HUDEP-2 (cell line): ENCODE results near the gene SPAG9.
"Not testable (repeated sequence)": the region's sequence is repeated elsewhere in the genome, so short reads cannot be mapped to it uniquely, and the experiment has no call there.

Experiments used
- DNase-seq, 76 experiments: peaks; one replicate each; lab custom pipeline; 2025; ENCODE audit not compliant: unreplicated experiment in 76 of 76; lab: John Stamatoyannopoulos, UW

The SPAG9 gene

GRCh38 chr17:51097708-51098446 lies 22.8 kb downstream of the SPAG9 start:
- no peak for DNase-seq

DNA sequence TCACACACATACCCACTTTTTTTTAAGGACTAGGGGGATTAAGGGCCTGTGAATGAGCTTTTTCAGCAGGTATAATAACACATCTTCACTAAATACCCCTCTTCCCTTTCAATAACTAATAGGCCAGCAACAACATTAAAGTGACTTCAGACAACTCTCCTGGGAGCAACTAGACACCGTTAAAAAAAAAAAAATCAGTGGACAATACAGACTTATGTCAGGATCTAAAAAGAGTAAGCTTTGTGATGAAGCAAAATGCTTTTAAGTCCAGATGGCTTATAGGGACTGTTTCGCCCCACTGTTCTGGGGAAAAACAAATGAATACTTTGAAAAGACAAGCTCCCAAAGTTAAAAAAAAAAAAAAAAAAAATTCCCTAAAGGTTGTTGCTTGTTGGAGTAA lies 29.0 kb downstream of the SPAG9 start:
- no peak for DNase-seq

DNA sequence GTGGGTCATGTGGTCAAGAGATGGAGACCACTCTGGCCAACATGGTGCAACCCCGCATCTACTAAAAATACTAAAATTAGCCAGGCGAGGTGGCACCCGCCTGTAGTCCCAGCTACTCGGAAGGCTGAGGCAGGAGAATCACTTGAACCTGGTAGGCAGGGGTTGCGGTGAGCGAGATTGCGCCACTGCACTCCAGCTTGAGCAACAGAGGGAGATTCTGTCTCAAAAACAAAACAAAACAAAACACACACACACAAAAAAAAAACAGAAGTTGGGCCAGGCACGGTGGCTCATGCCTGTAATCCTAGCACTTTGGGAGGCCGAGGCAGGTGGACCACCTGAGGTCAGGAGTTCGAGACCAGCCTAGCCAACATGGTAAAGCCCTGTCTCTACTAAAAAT lies 31.8 kb downstream of the SPAG9 start:
- DNase-seq, result not testable (repeated sequence)

DNA sequence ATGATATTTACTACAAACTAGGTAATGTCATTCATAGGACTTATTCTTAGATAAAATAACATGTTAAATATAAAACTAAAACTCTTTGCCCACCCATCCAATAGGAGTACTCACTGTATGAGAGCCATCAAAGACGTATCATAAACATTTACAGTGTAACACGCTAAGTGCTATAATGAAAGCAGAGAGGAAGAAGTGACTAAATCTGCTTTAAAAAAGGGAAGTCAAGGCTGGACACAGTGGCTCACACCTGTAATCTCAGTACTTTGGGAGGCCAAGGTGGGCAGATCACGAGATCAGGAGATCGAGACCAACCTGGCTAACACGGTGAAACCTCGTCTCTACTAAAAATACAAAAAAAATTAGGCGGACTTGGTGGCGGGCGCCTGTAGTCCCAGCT lies 32.4 kb downstream of the SPAG9 start:
- DNase-seq, result no peak

DNA sequence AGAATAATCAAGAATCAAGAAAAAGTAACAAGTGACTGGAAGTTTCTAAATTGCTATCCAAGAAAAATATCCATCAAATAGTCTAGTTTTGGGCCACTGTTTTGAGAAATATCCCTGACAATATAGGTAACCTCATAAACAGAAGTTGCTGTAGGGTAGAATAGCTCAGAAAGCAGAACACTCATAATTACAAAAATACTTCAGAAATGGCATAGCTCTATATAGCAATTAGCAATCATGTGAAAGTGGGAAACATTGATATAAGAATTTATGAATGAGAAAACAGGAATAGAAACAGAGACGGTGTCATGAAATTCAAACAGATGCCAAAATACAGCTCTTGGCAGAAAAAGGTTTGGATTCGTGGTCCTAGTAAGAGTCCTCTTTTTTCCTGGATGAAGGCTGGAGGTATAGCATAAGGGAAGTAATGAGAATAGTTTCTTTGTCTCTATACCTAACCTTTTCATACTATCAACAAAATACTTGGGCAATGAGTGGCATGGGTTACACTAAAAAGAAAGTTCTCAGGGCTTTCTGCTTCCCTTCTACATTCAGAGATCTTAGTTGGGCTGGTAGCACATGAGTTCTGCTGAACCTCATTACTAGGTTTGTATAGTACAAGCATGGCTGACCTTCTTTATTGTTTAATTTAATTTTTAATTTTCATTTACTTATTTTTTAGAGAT lies 33.5 kb downstream of the SPAG9 start:
- DNase-seq, result no peak

DNA sequence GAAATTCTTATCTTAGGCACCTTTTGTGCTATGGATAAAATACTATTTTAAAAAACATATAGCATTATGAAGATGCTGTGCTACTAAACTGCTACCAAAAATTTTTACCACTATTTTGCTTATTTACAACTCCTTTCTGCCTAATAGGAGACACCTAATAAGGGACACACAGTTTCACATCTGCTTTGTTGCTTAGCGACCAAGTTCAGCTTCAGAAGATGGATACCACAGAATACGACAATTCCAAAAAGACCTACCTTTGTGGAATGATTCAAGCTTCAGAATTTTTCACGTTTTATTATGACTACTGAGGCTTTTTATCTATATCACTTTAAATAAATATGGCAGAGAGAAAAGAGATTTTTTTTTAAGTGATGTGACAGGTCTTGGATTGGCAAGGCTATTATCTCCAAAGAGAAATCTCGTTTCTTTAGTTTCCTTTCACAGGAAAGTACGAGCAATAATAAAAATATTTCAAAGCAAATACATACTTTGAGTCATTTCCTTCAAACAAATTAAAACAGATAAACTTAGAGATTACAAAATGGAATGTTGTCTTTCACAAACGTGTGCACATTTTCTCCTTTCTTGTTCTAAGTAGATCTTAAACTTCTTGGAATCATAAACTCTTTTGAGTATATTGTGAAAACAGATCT lies 35.4 kb downstream of the SPAG9 start:
- DNase-seq, result no peak

- DNase-seq, result no peak
These were observed 36.7 kb downstream of the SPAG9 start for GRCh38 chr17:51083981-51084380.

GRCh38 chr17:51083364-51083763 lies 37.3 kb downstream of the SPAG9 start:
- not testable (repeated sequence) for DNase-seq

- DNase-seq, result no peak
These were observed 41.6 kb downstream of the SPAG9 start for GRCh38 chr17:51079049-51079448.

GRCh38 chr17:51078009-51078592 lies 42.6 kb downstream of the SPAG9 start:
- no peak for DNase-seq

- DNase-seq, result no peak
These were observed 43.8 kb downstream of the SPAG9 start for GRCh38 chr17:51076821-51077220.

DNA sequence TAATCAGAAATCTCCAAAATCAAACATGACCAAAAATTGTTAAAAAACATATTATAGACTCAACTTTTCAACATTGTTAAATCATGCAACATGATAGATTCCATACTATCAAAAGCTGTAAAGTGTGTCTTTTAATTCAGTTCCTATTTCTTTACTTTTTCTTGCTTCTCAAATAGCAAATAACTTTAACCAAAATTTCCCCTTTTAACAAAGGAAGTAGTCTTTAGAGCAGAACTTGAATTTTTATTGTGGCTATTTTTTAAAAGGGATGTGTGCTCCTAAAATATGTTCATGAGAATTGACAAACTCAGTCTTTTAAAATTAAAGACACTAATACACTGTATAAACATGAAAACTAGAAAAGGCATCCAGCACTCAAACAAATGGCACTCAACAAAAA lies 49.1 kb downstream of the SPAG9 start:
- DNase-seq, result no peak

DNA sequence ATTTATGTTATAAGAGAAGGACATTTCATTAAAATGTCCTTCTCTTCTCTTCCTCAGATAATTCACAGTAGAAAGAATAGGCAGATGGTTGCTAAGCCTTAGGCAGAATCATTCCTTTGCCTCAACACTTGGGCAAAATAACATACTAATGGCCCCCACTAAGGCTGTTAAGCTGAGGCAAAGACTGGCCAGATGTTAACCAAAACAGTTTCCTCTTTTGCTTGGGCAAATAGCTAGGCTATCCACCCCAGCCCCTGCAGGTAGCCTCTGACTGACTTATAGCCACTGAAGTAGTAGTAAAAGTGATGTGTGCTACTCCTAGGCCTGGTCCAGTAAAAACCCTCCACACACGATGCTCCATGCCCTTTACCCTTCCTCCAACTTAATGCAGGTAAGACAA lies 55.2 kb downstream of the SPAG9 start:
- no peak for DNase-seq

DNA sequence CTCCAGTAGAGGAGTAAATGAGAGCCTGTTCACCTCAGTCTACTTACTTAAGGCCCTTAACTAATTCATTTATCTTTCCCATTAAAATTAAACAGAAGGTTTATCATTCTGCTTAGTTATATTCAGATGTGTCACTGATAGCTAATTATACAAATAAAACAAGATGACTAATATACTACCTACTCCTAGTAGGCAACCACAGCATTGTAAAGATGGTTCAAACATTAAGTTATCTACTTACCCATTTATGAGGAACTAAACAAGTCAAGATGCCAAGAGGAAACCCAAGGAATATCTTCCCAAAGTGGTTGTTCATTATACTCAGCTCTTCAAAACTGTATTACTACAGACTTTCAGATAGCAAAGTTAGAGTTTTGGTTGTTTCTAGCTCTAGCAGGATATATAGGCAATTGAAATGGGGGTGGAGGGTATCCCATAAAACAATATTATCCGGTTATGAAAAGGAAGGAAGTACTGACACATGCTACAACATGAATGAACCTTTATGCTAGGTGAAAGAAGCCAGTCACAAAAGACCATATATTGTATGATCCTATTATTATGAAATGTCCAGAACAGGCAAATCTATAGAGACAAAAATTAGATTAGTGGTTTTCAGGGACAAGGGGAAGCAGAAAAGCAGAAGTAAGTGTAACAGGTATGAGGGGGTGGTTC lies 56.5 kb downstream of the SPAG9 start:
- DNase-seq, result no peak

- no peak for DNase-seq
These were observed 60.3 kb downstream of the SPAG9 start for GRCh38 chr17:51060396-51060795.

- no peak for DNase-seq
These were observed 60.9 kb downstream of the SPAG9 start for GRCh38 chr17:51059781-51060180.

DNA sequence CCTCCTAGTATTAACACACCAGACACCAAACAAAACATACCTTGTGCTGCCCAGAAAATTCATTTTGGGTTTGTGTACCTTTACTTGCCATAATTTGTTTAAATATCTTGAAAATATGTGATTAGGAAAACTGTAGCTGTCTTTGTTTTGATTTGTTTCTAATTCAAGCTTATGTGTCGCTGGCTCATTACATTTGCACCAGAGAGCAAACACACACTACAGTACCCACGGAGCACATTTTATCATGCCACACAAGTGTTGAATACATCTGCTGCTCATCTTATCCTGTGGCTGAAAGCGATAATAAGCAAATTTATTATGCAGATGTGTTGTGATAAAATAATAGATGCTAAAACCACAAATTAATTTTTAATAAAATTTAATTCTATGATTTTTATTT lies 63.1 kb downstream of the SPAG9 start:
- DNase-seq, result no peak

GRCh38 chr17:51056813-51057510 lies 63.7 kb downstream of the SPAG9 start:
- peak in 31 of 76 experiments; percentile 1 to 60 (median 19) for DNase-seq

- no peak for DNase-seq
These were observed 65.9 kb downstream of the SPAG9 start for GRCh38 chr17:51054748-51055147.

DNA sequence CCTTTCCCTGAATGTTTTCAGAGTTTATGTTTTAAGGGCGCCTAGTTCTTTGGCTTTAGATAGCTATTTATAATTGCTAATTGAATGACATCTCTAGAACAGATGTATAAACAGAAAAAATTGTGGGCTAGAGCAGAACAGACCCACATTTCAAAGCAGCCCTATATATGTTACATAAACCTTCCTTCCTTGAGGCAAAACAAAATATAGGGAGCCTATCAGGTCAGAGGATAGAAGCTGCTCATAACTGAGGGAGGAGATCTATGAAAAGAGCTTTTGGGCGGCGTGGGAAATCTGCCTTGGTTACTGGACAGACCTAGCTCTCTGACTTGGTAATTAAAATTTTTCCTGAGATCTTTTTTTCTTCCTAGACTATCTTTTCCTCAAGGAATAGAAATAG lies 68.4 kb downstream of the SPAG9 start:
- DNase-seq, result no peak
